ENCODE measurements around the gene KRTAP12-2.
"Not testable (repeated sequence)": the region's sequence is repeated elsewhere in the genome, so short reads cannot be mapped to it uniquely, and the experiment has no call there.

KRTAP12-2 gene

GRCh38 chr21:44699502-44700001, 32.8 kb upstream of the KRTAP12-2 start:
- no peak for DNase-seq (ENCODE audit: extremely low read depth, insufficient read length)
- Histone ChIP-seq H3K27me3 (replicated peaks; ENCODE audit: control insufficient read depth, insufficient read depth, low read length) (peaks cover 3% of the 10 kb centered on the region; the same call in 1 of the 2 replicates), H3K4me3 (replicated peaks; ENCODE audit: low read depth, low read length) (no peak overlapping the region), H3K36me3 (ENCODE audit: control insufficient read depth, insufficient read depth, low read length) (no peaks in the 10 kb centered on the region)
- TF ChIP-seq, protein P1, sequence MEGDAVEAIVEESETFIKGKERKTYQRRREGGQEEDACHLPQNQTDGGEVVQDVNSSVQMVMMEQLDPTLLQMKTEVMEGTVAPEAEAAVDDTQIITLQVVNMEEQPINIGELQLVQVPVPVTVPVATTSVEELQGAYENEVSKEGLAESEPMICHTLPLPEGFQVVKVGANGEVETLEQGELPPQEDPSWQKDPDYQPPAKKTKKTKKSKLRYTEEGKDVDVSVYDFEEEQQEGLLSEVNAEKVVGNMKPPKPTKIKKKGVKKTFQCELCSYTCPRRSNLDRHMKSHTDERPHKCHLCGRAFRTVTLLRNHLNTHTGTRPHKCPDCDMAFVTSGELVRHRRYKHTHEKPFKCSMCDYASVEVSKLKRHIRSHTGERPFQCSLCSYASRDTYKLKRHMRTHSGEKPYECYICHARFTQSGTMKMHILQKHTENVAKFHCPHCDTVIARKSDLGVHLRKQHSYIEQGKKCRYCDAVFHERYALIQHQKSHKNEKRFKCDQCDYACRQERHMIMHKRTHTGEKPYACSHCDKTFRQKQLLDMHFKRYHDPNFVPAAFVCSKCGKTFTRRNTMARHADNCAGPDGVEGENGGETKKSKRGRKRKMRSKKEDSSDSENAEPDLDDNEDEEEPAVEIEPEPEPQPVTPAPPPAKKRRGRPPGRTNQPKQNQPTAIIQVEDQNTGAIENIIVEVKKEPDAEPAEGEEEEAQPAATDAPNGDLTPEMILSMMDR (IDR thresholded peaks at IDR 0.05; ENCODE audit: insufficient read depth, low read length, poor library complexity, severe bottlenecking): no peak

DNA sequence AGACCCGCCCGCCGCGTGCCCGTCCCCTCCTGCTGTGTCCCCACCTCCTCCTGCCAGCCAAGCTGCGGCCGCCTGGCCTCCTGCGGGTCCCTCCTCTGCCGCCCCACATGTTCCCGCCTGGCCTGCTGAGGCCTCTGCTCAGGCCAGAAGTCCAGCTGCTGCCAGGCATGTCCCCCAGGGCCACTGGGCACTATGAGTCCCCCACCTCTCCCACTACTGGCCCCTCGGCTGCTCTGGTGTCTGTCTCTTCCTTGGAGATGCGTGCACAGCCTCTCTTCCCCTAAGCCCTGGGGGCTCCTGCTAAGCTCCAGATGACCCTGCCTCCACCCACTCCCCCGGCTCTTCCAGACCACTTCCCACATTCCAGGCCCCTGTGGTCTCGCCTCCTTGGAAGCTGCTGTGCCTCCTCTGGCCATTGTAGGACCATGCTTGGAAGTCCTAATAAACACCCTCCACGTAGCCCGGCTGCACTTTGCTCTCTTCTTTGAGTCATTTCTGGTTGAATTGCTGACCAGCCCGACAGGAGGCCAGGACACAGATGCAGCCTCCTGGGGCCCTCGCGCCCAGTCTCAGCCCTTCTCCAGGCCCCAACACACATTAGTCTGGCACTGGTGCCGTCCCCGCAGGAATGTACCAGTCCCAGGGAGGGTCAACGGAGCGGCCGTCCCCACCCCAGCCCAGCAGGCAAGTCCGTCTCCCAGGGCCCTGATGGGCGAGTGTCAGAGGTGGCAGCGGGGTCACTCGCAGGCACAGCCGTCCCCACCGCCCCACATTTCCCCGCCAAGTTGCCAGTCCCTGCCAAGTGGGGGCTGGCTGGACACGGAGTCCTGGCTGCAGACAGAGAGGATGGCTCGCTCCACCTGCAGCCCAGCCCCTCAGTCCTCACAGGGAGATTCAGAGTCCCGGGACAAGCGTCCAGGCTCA, 31.3 kb upstream of the KRTAP12-2 start:
- Histone ChIP-seq H3K27me3 (replicated peaks; ENCODE audit: control insufficient read depth, insufficient read depth, low read length) (peaks cover 2% of the 10 kb centered on the region; the same call in 1 of the 2 replicates), H3K36me3 (ENCODE audit: control insufficient read depth, insufficient read depth, low read length) (no peaks in the 10 kb centered on the region), H3K4me3 (replicated peaks; ENCODE audit: low read depth, low read length) (no peak overlapping the region)
- no peak for DNase-seq (ENCODE audit: extremely low read depth, insufficient read length)
- TF ChIP-seq, protein P1 (IDR thresholded peaks at IDR 0.05; ENCODE audit: insufficient read depth, low read length, poor library complexity, severe bottlenecking): no peak

- H3K4me3 ChIP-seq (replicated peaks; ENCODE audit: low read depth, low read length); DNase-seq (ENCODE audit: extremely low read depth, insufficient read length); H3K27me3 ChIP-seq (replicated peaks; ENCODE audit: control insufficient read depth, insufficient read depth, low read length); H3K36me3 ChIP-seq (ENCODE audit: control insufficient read depth, insufficient read depth, low read length): not testable (repeated sequence)
These were observed 30.6 kb upstream of the KRTAP12-2 start, which contains the start of gene KRTAP10-12 for GRCh38 chr21:44697172-44697810. KRTAP10-12 (plus strand) TSS chr21:44697172; CDS start chr21:44697202, 30 bp downstream.

- Histone ChIP-seq H3K4me3 (replicated peaks; ENCODE audit: low read depth, low read length) (no peak overlapping the region), H3K36me3 (ENCODE audit: control insufficient read depth, insufficient read depth, low read length) (no peaks in the 10 kb centered on the region), H3K27me3 (replicated peaks; ENCODE audit: control insufficient read depth, insufficient read depth, low read length) (peaks cover 2% of the 10 kb centered on the region; the same call in 1 of the 2 replicates)
- TF ChIP-seq, protein P1 (IDR thresholded peaks at IDR 0.05; ENCODE audit: insufficient read depth, low read length, poor library complexity, severe bottlenecking): no peak
- DNase-seq (ENCODE audit: extremely low read depth, insufficient read length): no peak
These were observed 29.8 kb upstream of the KRTAP12-2 start for GRCh38 chr21:44696572-44696971.

- Histone ChIP-seq H3K36me3 (ENCODE audit: control insufficient read depth, insufficient read depth, low read length) (no peaks in the 10 kb centered on the region), H3K4me3 (replicated peaks; ENCODE audit: low read depth, low read length) (no peak overlapping the region), H3K27me3 (replicated peaks; ENCODE audit: control insufficient read depth, insufficient read depth, low read length) (peaks cover 2% of the 10 kb centered on the region; the same call in 1 of the 2 replicates)
- no peak for DNase-seq (ENCODE audit: extremely low read depth, insufficient read length)
- TF ChIP-seq, protein P1 (IDR thresholded peaks at IDR 0.05; ENCODE audit: insufficient read depth, low read length, poor library complexity, severe bottlenecking): no peak
These were observed 28.9 kb upstream of the KRTAP12-2 start for GRCh38 chr21:44695641-44696040.

- Histone ChIP-seq H3K27me3 (replicated peaks; ENCODE audit: control insufficient read depth, insufficient read depth, low read length) (peaks cover 2% of the 10 kb centered on the region; the same call in 1 of the 2 replicates), H3K36me3 (ENCODE audit: control insufficient read depth, insufficient read depth, low read length) (no peaks in the 10 kb centered on the region), H3K4me3 (replicated peaks; ENCODE audit: low read depth, low read length) (no peak overlapping the region)
- DNase-seq (ENCODE audit: extremely low read depth, insufficient read length): no peak
- TF ChIP-seq, protein P1 (IDR thresholded peaks at IDR 0.05; ENCODE audit: insufficient read depth, low read length, poor library complexity, severe bottlenecking): no peak
These were observed 28.5 kb upstream of the KRTAP12-2 start for GRCh38 chr21:44695184-44695583.

All from GM06990 (cell line).